Astrocyte (in vitro differentiated cells and primary cell): ENCODE results near the gene BCAS1. TPM values are rescaled to one million over a fixed set of nuclear protein-coding genes. Genes with fewer than 3 reads are reported as not detected.
A peak's percentile ranks its signal among the peaks of the same experiment; 100 is the strongest.

Experiments
- DNase-seq: peaks from one replicate; pipeline ENCODE4 v3.0.0-alpha.2; 2010; ENCODE audit warnings: low read depth
- FAIRE-seq: peaks from 2 replicates; lab custom pipeline; 2011; peaks lifted over from hg19 to GRCh38; lab: Jason Lieb, UNC
- H2AFZ ChIP-seq: 2 replicates; pipeline ENCODE4 v1.6.0; 2012; ENCODE audit warnings: low read depth, low read length, inconsistent platforms
- H3K27ac ChIP-seq: 2 replicates; pipeline ENCODE4 v1.5.1; 2011; ENCODE audit warnings: low read depth, low read length, inconsistent platforms
- H3K27me3 ChIP-seq: 2 replicates; pipeline ENCODE4 v1.6.0; 2011; ENCODE audit warnings: low read length, inconsistent platforms; ENCODE audit not compliant: insufficient read depth
- H3K36me3 ChIP-seq: 2 replicates; pipeline ENCODE4 v1.5.1; 2011; ENCODE audit warnings: low read length, inconsistent platforms; ENCODE audit not compliant: insufficient read depth
- H3K4me1 ChIP-seq: 2 replicates; pipeline ENCODE4 v1.5.1; 2011; ENCODE audit warnings: low read length, inconsistent platforms; ENCODE audit not compliant: insufficient read depth
- H3K4me2 ChIP-seq: 2 replicates; pipeline ENCODE4 v1.6.0; 2012; ENCODE audit warnings: low read length, inconsistent platforms
- H3K4me3 ChIP-seq: 2 replicates; pipeline ENCODE4 v1.5.1; 2011; ENCODE audit warnings: low read depth, mild to moderate bottlenecking, low read length, inconsistent platforms; ENCODE audit not compliant: insufficient read depth
- H3K79me2 ChIP-seq: 2 replicates; pipeline ENCODE4 v1.6.0; 2012; ENCODE audit warnings: mild to moderate bottlenecking, low read length, inconsistent platforms; ENCODE audit not compliant: insufficient read depth
- H3K9ac ChIP-seq: 2 replicates; pipeline ENCODE4 v1.6.0; 2012; ENCODE audit warnings: mild to moderate bottlenecking, low read length, inconsistent platforms
- H3K9me3 ChIP-seq: 2 replicates; pipeline ENCODE4 v1.5.1; 2012; ENCODE audit warnings: low read depth, mild to moderate bottlenecking, low read length, inconsistent platforms; ENCODE audit not compliant: insufficient read depth
- H4K20me1 ChIP-seq: 2 replicates; pipeline ENCODE4 v1.6.0; 2012; ENCODE audit warnings: low read length, inconsistent platforms; ENCODE audit not compliant: insufficient read depth
- H3K27ac Mint-ChIP-seq: one replicate; pipeline ENCODE4 v1.8.0; 2021; ENCODE audit warnings: mild to moderate bottlenecking, mixed read lengths; ENCODE audit not compliant: unreplicated experiment
- H3K27me3 Mint-ChIP-seq: one replicate; pipeline ENCODE4 v1.8.0; 2021; ENCODE audit warnings: low read depth, mixed read lengths; ENCODE audit not compliant: unreplicated experiment
- H3K36me3 Mint-ChIP-seq: one replicate; pipeline ENCODE4 v1.8.0; 2021; ENCODE audit warnings: low read depth, mixed read lengths; ENCODE audit not compliant: unreplicated experiment
- H3K4me1 Mint-ChIP-seq: one replicate; pipeline ENCODE4 v1.8.0; 2021; ENCODE audit warnings: low read depth, mixed read lengths; ENCODE audit not compliant: unreplicated experiment
- H3K4me3 Mint-ChIP-seq: one replicate; pipeline ENCODE4 v1.8.0; 2021; ENCODE audit warnings: mild to moderate bottlenecking, moderate library complexity, mixed read lengths; ENCODE audit not compliant: unreplicated experiment
- H3K9me3 Mint-ChIP-seq: one replicate; pipeline ENCODE4 v1.8.0; 2021; ENCODE audit warnings: mild to moderate bottlenecking, mixed read lengths; ENCODE audit not compliant: unreplicated experiment
- CTCF ChIP-seq: IDR thresholded peaks from 2 replicates; pipeline ENCODE4 v1.5.1; 2011; ENCODE audit warnings: low read depth, mild to moderate bottlenecking, inconsistent platforms, low read length, moderate library complexity; ENCODE audit not compliant: insufficient read depth
- EZH2 ChIP-seq: IDR thresholded peaks from 2 replicates; pipeline ENCODE4 v1.6.1; 2012; ENCODE audit warnings: mild to moderate bottlenecking, low read length, inconsistent platforms; ENCODE audit not compliant: insufficient read depth
- total RNA-seq: library from RNA; stranded (reverse); gene quantifications from 2 replicates; pipeline ENCODE4 v1.2.1, GENCODE V29; 2021

The BCAS1 gene
- total RNA-seq, 1 donor from 2014 or later: not detected

DNA sequence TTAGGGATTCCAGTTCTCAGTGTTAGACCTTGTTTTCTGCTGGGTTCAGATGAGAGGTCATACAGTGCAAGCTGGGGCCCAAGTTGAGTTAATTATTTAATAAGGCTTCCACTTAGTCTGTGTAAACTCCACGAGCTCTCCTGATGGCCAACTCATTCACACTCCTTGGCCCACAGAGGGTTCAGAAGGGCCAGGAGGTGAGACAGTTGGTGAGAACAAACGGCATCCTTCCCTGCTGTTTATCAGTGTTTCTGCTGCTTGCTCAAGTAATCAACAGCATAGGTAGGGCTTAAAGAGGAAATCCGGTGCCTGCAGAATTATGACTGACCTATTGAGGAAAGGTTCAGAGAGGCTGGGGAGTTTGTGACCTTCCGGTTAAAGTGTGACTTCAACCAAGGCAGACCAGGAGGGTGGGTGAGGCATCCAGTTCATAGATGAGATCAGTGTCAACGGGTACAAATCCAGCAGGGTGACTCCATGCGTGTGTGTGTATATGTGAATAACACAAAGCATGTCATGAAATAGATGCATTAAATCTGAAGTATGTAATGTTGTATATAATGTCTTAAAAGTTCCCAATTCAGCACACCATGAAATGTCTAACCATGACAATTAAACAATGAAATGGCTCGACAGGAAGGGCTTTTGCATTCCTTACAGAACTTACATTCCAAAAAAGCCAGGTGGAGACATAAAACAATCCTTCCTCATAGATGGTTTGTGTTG, 37.4 kb upstream of the BCAS1 start:
- H3K36me3 Mint-ChIP-seq: no peaks in the 10 kb centered on the region
- no peaks in the 10 kb centered on the region for H4K20me1 ChIP-seq
- no peaks in the 10 kb centered on the region for H3K27me3 Mint-ChIP-seq
- peaks cover 5% of the 10 kb centered on the region for H3K9me3 Mint-ChIP-seq
- FAIRE-seq (no peak), DNase-seq (no peak)
- no peak overlapping the region for H3K27ac Mint-ChIP-seq
- H3K4me3 ChIP-seq: no peak overlapping the region
- no peaks in the 10 kb centered on the region for H3K9me3 ChIP-seq
- H3K9ac ChIP-seq: no peak overlapping the region
- no peak for TF ChIP-seq CTCF
- TF ChIP-seq EZH2: no peak
- H3K27ac ChIP-seq: no peak overlapping the region
- no peaks in the 10 kb centered on the region for H3K79me2 ChIP-seq
- no peaks in the 10 kb centered on the region for H3K4me1 ChIP-seq
- H2AFZ ChIP-seq: no peak overlapping the region
- no peak overlapping the region for H3K4me2 ChIP-seq
- H3K4me1 Mint-ChIP-seq: peaks cover 8% of the 10 kb centered on the region
- no peaks in the 10 kb centered on the region for H3K27me3 ChIP-seq
- H3K4me3 Mint-ChIP-seq: peak overlapping the region; percentile 28
- no peaks in the 10 kb centered on the region for H3K36me3 ChIP-seq

DNA sequence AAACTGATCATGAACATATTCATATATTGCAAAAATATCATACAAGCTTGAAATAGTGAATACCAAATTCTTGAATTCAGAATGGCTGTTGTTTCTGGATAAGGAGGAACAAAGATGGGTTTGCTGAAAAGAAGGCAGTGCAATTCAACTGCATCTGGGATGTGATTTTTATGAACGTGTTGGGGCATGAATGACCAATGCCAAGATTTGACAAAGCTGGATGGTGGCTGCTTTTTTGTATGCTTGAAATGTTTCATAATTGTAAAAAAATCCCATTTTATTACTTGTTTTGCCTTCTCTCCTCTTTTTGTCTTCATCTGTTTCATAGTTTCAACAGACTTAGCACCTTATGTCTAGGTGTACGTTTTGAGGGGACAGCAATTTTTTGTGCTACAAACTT, 36.8 kb upstream of the BCAS1 start:
- FAIRE-seq: no peak
- Mint-ChIP-seq H3K27me3 (no peaks in the 10 kb centered on the region), H3K4me3 (no peak overlapping the region), H3K27ac (no peak overlapping the region), H3K36me3 (no peaks in the 10 kb centered on the region), H3K4me1 (peaks cover 8% of the 10 kb centered on the region), H3K9me3 (peaks cover 5% of the 10 kb centered on the region)
- Histone ChIP-seq H3K4me2 (no peak overlapping the region), H4K20me1 (no peaks in the 10 kb centered on the region), H3K27ac (no peak overlapping the region), H3K79me2 (no peaks in the 10 kb centered on the region), H3K4me3 (no peak overlapping the region), H3K27me3 (no peaks in the 10 kb centered on the region), H3K9me3 (no peaks in the 10 kb centered on the region), H3K36me3 (no peaks in the 10 kb centered on the region), H2AFZ (no peak overlapping the region), H3K4me1 (no peaks in the 10 kb centered on the region), H3K9ac (no peak overlapping the region)
- no peak for DNase-seq
- TF ChIP-seq EZH2: no peak

GRCh38 chr20:54106162-54106561, 35.8 kb upstream of the BCAS1 start:
- H4K20me1 ChIP-seq: no peaks in the 10 kb centered on the region
- no peak overlapping the region for H3K4me2 ChIP-seq
- H2AFZ ChIP-seq: no peak overlapping the region
- no peaks in the 10 kb centered on the region for H3K9me3 ChIP-seq
- H3K4me1 ChIP-seq: no peaks in the 10 kb centered on the region
- DNase-seq (no peak), FAIRE-seq (no peak)
- no peak overlapping the region for H3K27ac ChIP-seq
- no peaks in the 10 kb centered on the region for H3K27me3 Mint-ChIP-seq
- peaks cover 8% of the 10 kb centered on the region for H3K4me1 Mint-ChIP-seq
- TF ChIP-seq EZH2 (no peak), CTCF (no peak)
- no peaks in the 10 kb centered on the region for H3K36me3 ChIP-seq
- H3K4me3 Mint-ChIP-seq: no peak overlapping the region
- peaks cover 1% of the 10 kb centered on the region for H3K9me3 Mint-ChIP-seq
- no peak overlapping the region for H3K4me3 ChIP-seq
- H3K27ac Mint-ChIP-seq: no peak overlapping the region
- no peaks in the 10 kb centered on the region for H3K27me3 ChIP-seq
- H3K79me2 ChIP-seq: no peaks in the 10 kb centered on the region
- H3K36me3 Mint-ChIP-seq: no peaks in the 10 kb centered on the region
- no peak overlapping the region for H3K9ac ChIP-seq
